Transverse colon (tissue), 4 donors: ENCODE data around the gene ABL2. TPM values are rescaled to one million over a fixed set of nuclear protein-coding genes. Genes with fewer than 3 reads are reported as not detected.
A peak's percentile ranks its signal among the peaks of the same experiment; 100 is the strongest.

Source experiments
- DNase-seq: peaks from one replicate; pipeline ENCODE4 v3.0.0-alpha.2; 2019
- H3K27ac ChIP-seq, 4 donors: fragments of 200-600 bp; sonication (generic); 2 replicates each; pipeline ENCODE4 v1.5.1; 2016 to 2018; ENCODE audit warnings: inconsistent platforms in 4 of 4
- H3K27me3 ChIP-seq: fragments of 200-600 bp; sonication (generic); 2 replicates; pipeline ENCODE4 v1.5.1; 2017; ENCODE audit warnings: inconsistent platforms
- H3K36me3 ChIP-seq, 4 donors: fragments of 200-600 bp; sonication (generic); 2 replicates each; pipeline ENCODE4 v1.5.1; 2017 to 2019; ENCODE audit warnings: inconsistent platforms in 4 of 4
- H3K4me1 ChIP-seq, 4 donors: fragments of 200-600 bp; sonication (generic); 2 replicates each; pipeline ENCODE4 v1.5.1; 2017 to 2020; ENCODE audit warnings: inconsistent platforms in 4 of 4
- H3K4me3 ChIP-seq, 4 donors: fragments of 200-600 bp; sonication (generic); 1 replicate in 1 of 4; 2 replicates in 3 of 4; pipeline versions ENCODE4 v1.5.1 to v1.6.1; 2017 to 2019; ENCODE audit warnings: inconsistent platforms in 4 of 4
- H3K9me3 ChIP-seq, 2 donors: fragments of 200-600 bp; sonication (generic); 2 replicates each; pipeline ENCODE4 v1.5.1; 2017 to 2019; ENCODE audit warnings: inconsistent platforms in 2 of 2
- EP300 ChIP-seq: sonication (generic); formaldehyde crosslinking; IDR thresholded peaks from one replicate; pipeline ENCODE4 v1.6.1; 2017; ENCODE audit warnings: antibody characterized with exemption, low read depth
- POLR2A ChIP-seq: fragments of 450-650 bp; IDR thresholded peaks from one replicate; pipeline ENCODE4 v1.6.1; 2016; ENCODE audit warnings: antibody characterized with exemption, mild to moderate bottlenecking, moderate library complexity
- POLR2AphosphoS5 ChIP-seq, 3 donors: sonication (generic); formaldehyde crosslinking; IDR thresholded peaks; one replicate each; pipeline ENCODE4 v1.6.1; 2016; ENCODE audit warnings: antibody characterized with exemption in 3 of 3
- WGBS, 2 donors: methylation state at CpG; one replicate each; pipeline ENCODE4 v1.1.5; 2018; ENCODE audit warnings: low coverage in 1 of 2; 5-methylcytosine and 5-hydroxymethylcytosine counted together
- in situ Hi-C, 4 donors: fragments of 200-750 bp; cut with MboI; loops; one replicate each; pipeline versions ENCODE4 v1.15.0 to v1.15.1; 2017; ENCODE audit warnings: low sequenced_read_pairs in 3 of 4, low pct_ligation_motif_present in 1 of 4, low pct_unique_long_range_greater_than_20kb in 1 of 4
- intact Hi-C: fragments of 100-400 bp; cut with DNase I; formaldehyde crosslinking; loops from one replicate; pipeline ENCODE4 v1.15.1; 2023; ENCODE audit warnings: low total_unique reads
- total RNA-seq, 4 donors: library from RNA; depleted of rRNA; stranded (reverse); fragments of >200 nt; gene quantifications; one replicate each; pipeline ENCODE4 v1.1.0, GENCODE V29; 2016
- TF ChIP-seq, protein P1 (sequence below), 5 experiments: fragments of 200-600 bp in 3 of 5; fragments of 450-650 bp in 2 of 5; sonication (generic) in 3 of 5; IDR thresholded peaks; 1 replicate in 2 of 5; 2 replicates in 3 of 5; pipeline ENCODE4 v1.5.1; 2016 to 2017; ENCODE audit warnings: antibody characterized with exemption in 5 of 5, inconsistent platforms in 3 of 5, mild to moderate bottlenecking in 2 of 5, moderate library complexity in 1 of 5

ABL2 gene
- total RNA-seq, 4 donors from 2014 or later = 9.6 to 51.7 (median 14.3) TPM

- no peaks in the 10 kb centered on the region for H3K9me3 ChIP-seq
- intact Hi-C loops (loop anchor here (5.0 kb wide), 1 partner anchor 285 kb away; the partner anchor contains the start of gene AXDND1), in situ Hi-C loops (loop anchor here in 1 of 4 donors (25.0 kb wide), 1 partner anchor 280 kb away; the partner anchor contains the start of gene AXDND1)
- H3K4me1 ChIP-seq = peaks cover 6 to 30% (median 22%) of the 10 kb centered on the region in 4 donors
- H3K27ac ChIP-seq = peak overlapping the region; percentile 92 to 94 (median 94)
- WGBS, 2 donors = 0% methylated on average over 31 of the region's 52 CpGs; no CpG with 5 or more reads in 1 of the 2 donors
- DNase-seq = peak; percentile 50
- peak overlapping the region; percentile 84 to 94 (median 88) for H3K4me3 ChIP-seq
- no peaks in the 10 kb centered on the region for H3K27me3 ChIP-seq
- H3K36me3 ChIP-seq = no peaks in the 10 kb centered on the region
- TF ChIP-seq POLR2AphosphoS5 (IDR thresholded peaks at IDR 0.05) (no peak), EP300 (no peak), POLR2A (no peak)
- TF ChIP-seq, protein P1, sequence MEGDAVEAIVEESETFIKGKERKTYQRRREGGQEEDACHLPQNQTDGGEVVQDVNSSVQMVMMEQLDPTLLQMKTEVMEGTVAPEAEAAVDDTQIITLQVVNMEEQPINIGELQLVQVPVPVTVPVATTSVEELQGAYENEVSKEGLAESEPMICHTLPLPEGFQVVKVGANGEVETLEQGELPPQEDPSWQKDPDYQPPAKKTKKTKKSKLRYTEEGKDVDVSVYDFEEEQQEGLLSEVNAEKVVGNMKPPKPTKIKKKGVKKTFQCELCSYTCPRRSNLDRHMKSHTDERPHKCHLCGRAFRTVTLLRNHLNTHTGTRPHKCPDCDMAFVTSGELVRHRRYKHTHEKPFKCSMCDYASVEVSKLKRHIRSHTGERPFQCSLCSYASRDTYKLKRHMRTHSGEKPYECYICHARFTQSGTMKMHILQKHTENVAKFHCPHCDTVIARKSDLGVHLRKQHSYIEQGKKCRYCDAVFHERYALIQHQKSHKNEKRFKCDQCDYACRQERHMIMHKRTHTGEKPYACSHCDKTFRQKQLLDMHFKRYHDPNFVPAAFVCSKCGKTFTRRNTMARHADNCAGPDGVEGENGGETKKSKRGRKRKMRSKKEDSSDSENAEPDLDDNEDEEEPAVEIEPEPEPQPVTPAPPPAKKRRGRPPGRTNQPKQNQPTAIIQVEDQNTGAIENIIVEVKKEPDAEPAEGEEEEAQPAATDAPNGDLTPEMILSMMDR (IDR thresholded peaks at IDR 0.05) = no peak
Measured at GRCh38 chr1:179082333-179082998, 147.0 kb downstream of the ABL2 start.

DNA sequence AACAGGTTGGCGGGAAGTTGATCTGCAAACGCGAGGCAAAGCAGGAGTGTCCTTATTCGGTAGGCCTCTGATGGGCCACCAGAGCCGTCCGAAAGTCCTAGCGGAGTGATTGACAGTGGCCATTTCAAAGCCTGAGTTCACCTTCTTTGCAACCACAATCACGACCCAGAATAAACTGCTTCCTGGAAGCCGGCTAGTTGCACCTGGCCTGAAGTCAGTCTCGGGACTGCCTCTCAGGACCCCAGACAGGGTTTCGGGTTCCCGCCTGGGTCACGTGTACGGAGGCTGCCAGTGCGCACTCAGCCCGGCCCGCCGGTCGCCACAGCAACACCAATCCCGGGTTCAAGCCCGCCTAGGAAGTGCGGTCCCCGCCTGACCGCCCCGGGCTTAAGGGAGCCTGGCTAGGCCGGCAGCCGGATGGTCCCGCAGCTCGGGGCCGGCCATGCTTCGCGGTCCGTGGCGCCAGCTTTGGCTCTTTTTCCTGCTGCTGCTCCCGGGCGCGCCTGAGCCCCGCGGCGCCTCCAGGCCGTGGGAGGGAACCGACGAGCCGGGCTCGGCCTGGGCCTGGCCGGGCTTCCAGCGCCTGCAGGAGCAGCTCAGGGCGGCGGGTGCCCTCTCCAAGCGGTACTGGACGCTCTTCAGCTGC is 147.7 kb downstream of the ABL2 start, which contains the start of gene TOR3A:
Gene TOR3A, plus strand, starts transcription at position 384 of the 646 bp plus-strand sequence. Its CDS starts 59 bp downstream, at position 443.
- Histone ChIP-seq H3K4me3 (peak within 1 kb of the TSS; percentile 84 to 94 (median 88)), H3K4me1 (peaks cover 6 to 30% (median 22%) of the 10 kb centered on the region in 4 donors), H3K9me3 (no peaks in the 10 kb centered on the region), H3K36me3 (no peaks in the 10 kb centered on the region), H3K27me3 (no peaks in the 10 kb centered on the region), H3K27ac (peak within 1 kb of the TSS; percentile 92 to 94 (median 94))
- WGBS, 2 donors = 1% methylated on average over 37 of the region's 51 CpGs; no CpG with 5 or more reads in 1 of the 2 donors
- TF ChIP-seq POLR2AphosphoS5 (IDR thresholded peaks at IDR 0.05) = peak; percentile 78 to 92 (median 89)
- TF ChIP-seq, protein P1 (IDR thresholded peaks at IDR 0.05) = peak in 1 of 5 experiments; percentile 23
- no peak for TF ChIP-seq EP300
- TF ChIP-seq POLR2A = peak; percentile 83
- intact Hi-C loops = loop anchor here (5.0 kb wide), 1 partner anchor 285 kb away; the partner anchor contains the start of gene AXDND1
- in situ Hi-C loops = loop anchor here in 1 of 4 donors (25.0 kb wide), 1 partner anchor 280 kb away; the partner anchor contains the start of gene AXDND1
- peak; percentile 96 for DNase-seq

DNA sequence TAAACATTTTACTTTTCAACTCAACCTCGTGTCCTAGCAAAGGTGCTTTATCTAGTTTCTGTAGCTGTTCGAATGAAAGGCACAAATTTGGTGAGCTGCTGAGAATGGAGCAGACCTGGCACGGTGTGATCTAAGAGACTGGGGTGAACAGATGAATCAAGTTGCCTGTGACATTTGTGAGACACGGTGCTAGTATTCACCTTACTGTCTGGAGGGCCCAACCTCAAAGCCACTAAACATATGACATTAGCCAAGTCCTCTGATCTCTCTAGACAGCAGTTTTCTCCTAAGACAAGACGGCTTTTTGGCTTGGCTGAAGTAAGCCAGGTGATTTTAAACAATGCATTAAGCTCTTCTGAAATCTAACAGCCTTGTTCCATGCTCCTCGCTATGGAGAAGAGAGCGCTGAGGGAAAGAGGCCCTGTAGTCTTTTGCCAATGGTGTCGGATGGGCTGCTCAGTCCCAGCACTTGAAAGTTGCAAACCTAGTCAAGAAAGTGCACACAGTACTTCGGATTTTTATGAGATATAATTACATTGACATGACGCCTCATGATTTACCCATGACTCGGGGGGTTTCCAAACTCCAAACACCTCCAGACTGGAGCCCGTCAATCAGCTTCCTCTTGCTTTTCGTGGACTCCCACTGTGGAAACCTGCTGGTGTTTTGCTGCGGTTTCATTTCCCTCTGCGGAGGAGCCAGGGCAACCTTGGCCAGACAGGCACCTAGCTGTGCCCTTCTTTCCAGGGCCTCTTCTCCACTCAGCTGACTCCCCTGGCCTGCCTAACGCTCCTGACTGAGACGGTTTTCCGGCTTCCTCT is 148.4 kb downstream of the ABL2 start:
- Histone ChIP-seq H3K27ac (peak overlapping the region; percentile 92 to 94 (median 94)), H3K27me3 (no peaks in the 10 kb centered on the region), H3K9me3 (no peaks in the 10 kb centered on the region), H3K4me3 (peak overlapping the region in 3 of 4 donors; percentile 84 to 94 (median 87)), H3K4me1 (peaks cover 6 to 30% (median 22%) of the 10 kb centered on the region in 4 donors), H3K36me3 (no peaks in the 10 kb centered on the region)
- TF ChIP-seq EP300 = no peak
- TF ChIP-seq, protein P1 (IDR thresholded peaks at IDR 0.05) = no peak
- no peak for TF ChIP-seq POLR2A
- TF ChIP-seq POLR2AphosphoS5 (IDR thresholded peaks at IDR 0.05) = no peak
- no peak for DNase-seq
- intact Hi-C loops (loop anchor here (5.0 kb wide), 1 partner anchor 286 kb away; the partner anchor contains the start of gene AXDND1), in situ Hi-C loops (loop anchor here in 1 of 4 donors (25.0 kb wide), 1 partner anchor 281 kb away; the partner anchor contains the start of gene AXDND1)
- 8 to 30% methylated on average over 5 to 18 of the region's 18 CpGs for WGBS, 2 donors
